ENCODE measurements around the gene ADAMTSL1. TPM values are rescaled to one million over a fixed set of nuclear protein-coding genes. Genes with fewer than 3 reads are reported as not detected.
A peak's percentile ranks its signal among the peaks of the same experiment; 100 is the strongest.

The ADAMTSL1 gene
- polyA plus RNA-seq (2013, experiment 1 of 2), result 1.0 TPM
- polyA plus RNA-seq (2013, experiment 2 of 2), result 0.95 TPM

- Histone ChIP-seq H3K9me3 (ENCODE audit: insufficient read depth, low read depth, low read length) (peaks cover 5% of the 10 kb centered on the region), H3K9ac (ENCODE audit: low read depth, low read length) (peak within 1 kb of the TSS; percentile 32; the same call in 1 of the 2 replicates), H3K4me3 (ENCODE audit: low read length) (peak within 1 kb of the TSS; percentile 51), H3K27me3 (ENCODE audit: insufficient read depth, low read length) (no peaks in the 10 kb centered on the region), H3K4me1 (ENCODE audit: insufficient read depth, low read length) (peaks cover 40% of the 10 kb centered on the region), H3K36me3 (ENCODE audit: insufficient read depth, low read length) (no peaks in the 10 kb centered on the region), H3K27ac (ENCODE audit: low read depth, low read length) (peak within 1 kb of the TSS; percentile 34; the same call in 1 of the 2 replicates)
- WGBS, result 1% methylated on average over 12 of the region's 13 CpGs
Measured at GRCh38 chr9:18473652-18474279, at the start of gene ADAMTSL1. TSS of gene ADAMTSL1 (plus strand) at chr9:18474153. CDS start at chr9:18474233, 80 bp downstream.

- no peaks in the 10 kb centered on the region for H3K4me1 ChIP-seq (ENCODE audit: insufficient read depth, low read length)
- H3K27ac ChIP-seq (ENCODE audit: low read depth, low read length), result no peak overlapping the region
- H3K9me3 ChIP-seq (ENCODE audit: insufficient read depth, low read depth, low read length), result no peaks in the 10 kb centered on the region
- H3K4me3 ChIP-seq (ENCODE audit: low read length), result no peak overlapping the region
- WGBS, result 89% methylated on average over 4 of the region's 4 CpGs
- H3K27me3 ChIP-seq (ENCODE audit: insufficient read depth, low read length), result no peaks in the 10 kb centered on the region
- no peak overlapping the region for H3K9ac ChIP-seq (ENCODE audit: low read depth, low read length)
- H3K36me3 ChIP-seq (ENCODE audit: insufficient read depth, low read length), result no peaks in the 10 kb centered on the region
Measured at GRCh38 chr9:18427691-18428090, 46.3 kb upstream of the ADAMTSL1 start.

DNA sequence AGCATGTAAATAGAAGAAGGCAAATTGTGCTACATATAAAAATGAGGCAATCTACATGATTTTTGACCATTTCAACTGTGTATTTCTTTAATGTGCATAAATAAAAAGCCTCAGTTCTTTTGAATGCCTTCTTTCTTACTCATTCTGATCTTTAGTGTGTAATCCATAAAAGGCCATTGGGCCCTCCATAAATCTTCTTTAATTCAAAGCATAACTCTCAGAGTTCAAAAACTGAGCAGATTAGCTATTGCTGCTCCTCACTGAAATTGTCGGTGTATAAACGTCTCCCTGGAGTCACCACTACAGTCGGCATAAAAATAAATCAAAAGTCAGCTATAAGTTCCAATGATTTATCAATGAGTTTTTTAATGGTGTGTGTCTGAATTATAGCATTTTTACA, 45.3 kb upstream of the ADAMTSL1 start:
- H3K27me3 ChIP-seq (ENCODE audit: insufficient read depth, low read length), result no peaks in the 10 kb centered on the region
- no peaks in the 10 kb centered on the region for H3K4me1 ChIP-seq (ENCODE audit: insufficient read depth, low read length)
- H3K36me3 ChIP-seq (ENCODE audit: insufficient read depth, low read length), result no peaks in the 10 kb centered on the region
- H3K4me3 ChIP-seq (ENCODE audit: low read length), result no peak overlapping the region
- H3K9ac ChIP-seq (ENCODE audit: low read depth, low read length), result no peak overlapping the region
- no peak overlapping the region for H3K27ac ChIP-seq (ENCODE audit: low read depth, low read length)
- 100% methylated on average over 2 of the region's 3 CpGs for WGBS
- H3K9me3 ChIP-seq (ENCODE audit: insufficient read depth, low read depth, low read length), result no peaks in the 10 kb centered on the region

DNA sequence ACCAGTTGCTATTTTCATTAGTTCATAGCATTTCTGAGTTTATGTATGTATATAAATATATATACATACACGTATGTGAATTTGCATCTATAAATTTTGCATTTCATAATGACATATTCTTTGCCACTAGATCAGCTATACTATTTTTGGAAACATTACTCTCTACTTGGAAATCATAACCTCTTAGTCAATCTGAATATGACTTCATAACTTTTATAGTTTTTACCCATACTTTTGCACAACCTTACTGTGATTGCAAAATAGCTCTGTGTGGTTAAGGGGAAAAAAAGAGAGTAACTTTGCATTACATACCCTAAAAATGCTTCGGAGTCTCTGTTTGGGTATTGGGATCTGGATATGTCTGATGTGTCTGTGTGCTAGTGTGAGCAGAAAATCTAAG, 44.9 kb upstream of the ADAMTSL1 start:
- WGBS, result 100% methylated on average over 2 of the region's 2 CpGs
- no peaks in the 10 kb centered on the region for H3K4me1 ChIP-seq (ENCODE audit: insufficient read depth, low read length)
- H3K9ac ChIP-seq (ENCODE audit: low read depth, low read length), result no peak overlapping the region
- no peak overlapping the region for H3K4me3 ChIP-seq (ENCODE audit: low read length)
- H3K36me3 ChIP-seq (ENCODE audit: insufficient read depth, low read length), result no peaks in the 10 kb centered on the region
- no peaks in the 10 kb centered on the region for H3K9me3 ChIP-seq (ENCODE audit: insufficient read depth, low read depth, low read length)
- H3K27ac ChIP-seq (ENCODE audit: low read depth, low read length), result no peak overlapping the region
- no peaks in the 10 kb centered on the region for H3K27me3 ChIP-seq (ENCODE audit: insufficient read depth, low read length)

DNA sequence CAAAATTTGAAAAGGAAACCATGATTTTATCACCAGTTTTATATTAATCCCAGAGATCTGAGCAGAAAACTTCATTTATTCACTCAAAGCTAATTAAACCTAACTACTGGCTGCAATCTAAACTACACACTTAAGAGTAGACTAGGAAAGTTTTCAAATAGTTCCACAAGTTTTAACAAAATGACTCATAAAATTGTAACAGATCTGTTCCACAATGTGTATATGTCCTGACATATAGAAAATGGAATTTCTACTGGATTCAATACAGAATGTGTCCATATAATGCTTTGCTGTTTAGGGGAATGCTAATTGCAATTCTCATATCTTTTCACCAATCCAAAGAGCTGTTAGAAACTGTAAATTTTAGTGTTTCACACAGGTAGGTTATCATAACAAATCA, 40.3 kb upstream of the ADAMTSL1 start:
- H3K4me1 ChIP-seq (ENCODE audit: insufficient read depth, low read length), result 0 out of 2 replicates have a peak, but pooled peaks cover 7% of the 10 kb centered on the region

GRCh38 chr9:18437315-18438201, 36.4 kb upstream of the ADAMTSL1 start:
- no peak overlapping the region for H3K4me3 ChIP-seq (ENCODE audit: low read length)
- WGBS, result 77% methylated on average over 9 of the region's 9 CpGs
- no peak overlapping the region for H3K9ac ChIP-seq (ENCODE audit: low read depth, low read length)
- 0 out of 2 replicates have a peak, but pooled peaks cover 7% of the 10 kb centered on the region for H3K4me1 ChIP-seq (ENCODE audit: insufficient read depth, low read length)
- no peaks in the 10 kb centered on the region for H3K36me3 ChIP-seq (ENCODE audit: insufficient read depth, low read length)
- no peak overlapping the region for H3K27ac ChIP-seq (ENCODE audit: low read depth, low read length)
- H3K27me3 ChIP-seq (ENCODE audit: insufficient read depth, low read length), result no peaks in the 10 kb centered on the region
- no peaks in the 10 kb centered on the region for H3K9me3 ChIP-seq (ENCODE audit: insufficient read depth, low read depth, low read length)

More for the DNA sequence above, 40.3 kb upstream of the ADAMTSL1 start:
- Histone ChIP-seq H3K27ac (ENCODE audit: low read depth, low read length) (no peak overlapping the region), H3K9ac (ENCODE audit: low read depth, low read length) (no peak overlapping the region), H3K36me3 (ENCODE audit: insufficient read depth, low read length) (no peaks in the 10 kb centered on the region), H3K27me3 (ENCODE audit: insufficient read depth, low read length) (no peaks in the 10 kb centered on the region), H3K4me3 (ENCODE audit: low read length) (no peak overlapping the region), H3K9me3 (ENCODE audit: insufficient read depth, low read depth, low read length) (no peaks in the 10 kb centered on the region)

GRCh38 chr9:18438300-18438925, 35.5 kb upstream of the ADAMTSL1 start:
- Histone ChIP-seq H3K27me3 (ENCODE audit: insufficient read depth, low read length) (no peaks in the 10 kb centered on the region), H3K36me3 (ENCODE audit: insufficient read depth, low read length) (no peaks in the 10 kb centered on the region), H3K4me1 (ENCODE audit: insufficient read depth, low read length) (0 out of 2 replicates have a peak, but pooled peaks cover 7% of the 10 kb centered on the region), H3K9me3 (ENCODE audit: insufficient read depth, low read depth, low read length) (no peaks in the 10 kb centered on the region), H3K4me3 (ENCODE audit: low read length) (peak overlapping the region; percentile 37), H3K9ac (ENCODE audit: low read depth, low read length) (peak overlapping the region; percentile 34), H3K27ac (ENCODE audit: low read depth, low read length) (no peak overlapping the region)
- WGBS, result 37% methylated on average over 31 of the region's 31 CpGs

DNA sequence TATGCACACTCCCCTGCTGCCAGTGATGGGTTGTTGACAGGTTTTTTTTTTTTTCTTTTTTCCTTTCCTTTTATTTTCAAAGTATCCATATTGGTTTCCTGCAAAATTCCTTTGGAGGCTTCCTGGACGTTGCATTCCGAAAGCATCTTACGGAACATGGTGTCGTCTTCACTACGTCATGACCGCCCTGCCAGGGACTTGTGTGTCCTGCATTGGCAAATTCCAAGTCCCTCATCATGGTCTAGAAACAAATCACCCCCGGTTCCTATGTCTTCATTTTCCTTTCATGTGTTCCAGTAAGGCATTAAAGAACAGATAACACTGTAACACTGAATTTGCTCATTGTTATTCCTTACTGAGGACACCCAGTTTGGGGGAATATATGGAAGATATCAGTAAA, 35.0 kb upstream of the ADAMTSL1 start:
- Histone ChIP-seq H3K27me3 (ENCODE audit: insufficient read depth, low read length) (no peaks in the 10 kb centered on the region), H3K9ac (ENCODE audit: low read depth, low read length) (peak overlapping the region; percentile 34; the same call in 1 of the 2 replicates), H3K4me3 (ENCODE audit: low read length) (peak overlapping the region; percentile 37; the same call in 1 of the 2 replicates), H3K9me3 (ENCODE audit: insufficient read depth, low read depth, low read length) (no peaks in the 10 kb centered on the region), H3K27ac (ENCODE audit: low read depth, low read length) (no peak overlapping the region), H3K36me3 (ENCODE audit: insufficient read depth, low read length) (no peaks in the 10 kb centered on the region), H3K4me1 (ENCODE audit: insufficient read depth, low read length) (0 out of 2 replicates have a peak, but pooled peaks cover 7% of the 10 kb centered on the region)
- WGBS, result 93% methylated on average over 7 of the region's 7 CpGs

GRCh38 chr9:18441261-18441660, 32.7 kb upstream of the ADAMTSL1 start:
- Histone ChIP-seq H3K36me3 (ENCODE audit: insufficient read depth, low read length) (no peaks in the 10 kb centered on the region), H3K4me1 (ENCODE audit: insufficient read depth, low read length) (0 out of 2 replicates have a peak, but pooled peaks cover 7% of the 10 kb centered on the region), H3K9ac (ENCODE audit: low read depth, low read length) (no peak overlapping the region), H3K27ac (ENCODE audit: low read depth, low read length) (no peak overlapping the region), H3K4me3 (ENCODE audit: low read length) (no peak overlapping the region), H3K27me3 (ENCODE audit: insufficient read depth, low read length) (no peaks in the 10 kb centered on the region), H3K9me3 (ENCODE audit: insufficient read depth, low read depth, low read length) (no peaks in the 10 kb centered on the region)
- WGBS, result no CpG with 5 or more reads among the region's 1 CpG

DNA sequence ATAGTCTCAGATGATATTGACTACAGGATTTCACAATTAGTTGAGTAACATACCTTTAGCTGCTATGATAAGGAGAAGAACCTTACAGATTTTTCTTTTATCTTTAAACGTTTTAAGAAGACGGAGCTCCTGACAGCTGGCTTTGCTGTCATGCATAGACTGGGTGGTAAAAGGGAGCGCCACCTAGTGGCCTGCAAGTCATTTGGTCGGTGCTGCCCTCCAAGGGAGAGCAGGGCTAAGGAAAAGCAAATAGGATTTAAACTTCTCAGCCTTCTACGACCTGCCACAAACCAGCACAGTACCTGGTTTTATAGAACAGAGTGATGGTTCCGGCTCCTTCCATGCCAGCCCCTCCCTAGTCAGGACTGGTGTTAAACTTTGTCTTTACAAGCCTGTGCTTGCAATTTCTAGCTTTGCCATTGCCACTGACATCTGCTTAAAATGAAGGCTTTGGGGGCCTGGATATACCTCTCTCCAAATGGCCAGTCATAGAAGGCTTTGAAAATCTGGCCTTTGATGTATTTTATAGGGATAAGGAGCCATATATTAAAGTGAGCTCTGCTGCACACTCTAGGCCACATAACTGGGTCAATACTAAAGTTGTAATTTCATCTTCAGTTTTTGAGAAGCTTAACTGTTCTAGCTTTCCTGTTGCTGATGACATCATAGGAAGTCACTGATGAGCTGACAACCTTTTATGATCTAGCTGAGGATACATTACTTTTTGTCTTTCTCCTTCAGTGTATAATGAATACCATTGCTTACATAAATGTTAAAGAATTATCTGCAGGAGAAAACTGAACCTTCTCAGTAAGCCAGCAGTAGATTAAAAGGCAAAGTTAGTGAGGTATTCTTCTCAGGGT, 31.1 kb upstream of the ADAMTSL1 start:
- no peaks in the 10 kb centered on the region for H3K9me3 ChIP-seq (ENCODE audit: insufficient read depth, low read depth, low read length)
- no peak overlapping the region for H3K27ac ChIP-seq (ENCODE audit: low read depth, low read length)
- H3K36me3 ChIP-seq (ENCODE audit: insufficient read depth, low read length), result no peaks in the 10 kb centered on the region
- 0 out of 2 replicates have a peak, but pooled peaks cover 4% of the 10 kb centered on the region for H3K4me1 ChIP-seq (ENCODE audit: insufficient read depth, low read length)
- no peak overlapping the region for H3K4me3 ChIP-seq (ENCODE audit: low read length)
- H3K9ac ChIP-seq (ENCODE audit: low read depth, low read length), result no peak overlapping the region
- no peaks in the 10 kb centered on the region for H3K27me3 ChIP-seq (ENCODE audit: insufficient read depth, low read length)
- WGBS, result 9% methylated on average over 6 of the region's 6 CpGs

All from HUES64 (cell line).